ENCODE measurements around the gene CPT2.

The CPT2 gene

DNA sequence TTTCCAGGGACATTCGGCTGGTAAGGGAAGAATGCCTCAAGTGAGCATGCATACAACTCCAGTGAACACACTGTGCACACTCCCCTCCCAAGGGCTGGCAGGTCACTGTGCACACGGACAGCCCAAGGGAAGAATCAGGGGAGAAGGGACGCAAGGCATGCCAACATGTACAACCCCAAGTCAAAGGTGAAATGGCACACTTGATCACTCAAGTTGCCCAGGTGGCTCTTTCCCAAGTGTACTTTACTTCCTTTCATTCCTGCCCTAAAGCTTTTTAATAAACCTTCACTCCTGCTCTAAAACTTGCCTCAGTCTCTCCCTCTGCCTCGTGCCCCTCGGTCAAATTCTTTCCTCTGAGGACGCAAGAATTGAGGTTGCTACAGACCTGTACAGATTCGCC, 40.7 kb upstream of the CPT2 start:
- DNase-seq (ENCODE audit: low read depth), result no peak
- no peak overlapping the region for H3K4me3 ChIP-seq (ENCODE audit: low read depth, low read length)
- TF ChIP-seq, protein P1, sequence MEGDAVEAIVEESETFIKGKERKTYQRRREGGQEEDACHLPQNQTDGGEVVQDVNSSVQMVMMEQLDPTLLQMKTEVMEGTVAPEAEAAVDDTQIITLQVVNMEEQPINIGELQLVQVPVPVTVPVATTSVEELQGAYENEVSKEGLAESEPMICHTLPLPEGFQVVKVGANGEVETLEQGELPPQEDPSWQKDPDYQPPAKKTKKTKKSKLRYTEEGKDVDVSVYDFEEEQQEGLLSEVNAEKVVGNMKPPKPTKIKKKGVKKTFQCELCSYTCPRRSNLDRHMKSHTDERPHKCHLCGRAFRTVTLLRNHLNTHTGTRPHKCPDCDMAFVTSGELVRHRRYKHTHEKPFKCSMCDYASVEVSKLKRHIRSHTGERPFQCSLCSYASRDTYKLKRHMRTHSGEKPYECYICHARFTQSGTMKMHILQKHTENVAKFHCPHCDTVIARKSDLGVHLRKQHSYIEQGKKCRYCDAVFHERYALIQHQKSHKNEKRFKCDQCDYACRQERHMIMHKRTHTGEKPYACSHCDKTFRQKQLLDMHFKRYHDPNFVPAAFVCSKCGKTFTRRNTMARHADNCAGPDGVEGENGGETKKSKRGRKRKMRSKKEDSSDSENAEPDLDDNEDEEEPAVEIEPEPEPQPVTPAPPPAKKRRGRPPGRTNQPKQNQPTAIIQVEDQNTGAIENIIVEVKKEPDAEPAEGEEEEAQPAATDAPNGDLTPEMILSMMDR (IDR thresholded peaks at IDR 0.05; ENCODE audit: control insufficient read depth, extremely low read depth, insufficient read depth), result no peak

DNA sequence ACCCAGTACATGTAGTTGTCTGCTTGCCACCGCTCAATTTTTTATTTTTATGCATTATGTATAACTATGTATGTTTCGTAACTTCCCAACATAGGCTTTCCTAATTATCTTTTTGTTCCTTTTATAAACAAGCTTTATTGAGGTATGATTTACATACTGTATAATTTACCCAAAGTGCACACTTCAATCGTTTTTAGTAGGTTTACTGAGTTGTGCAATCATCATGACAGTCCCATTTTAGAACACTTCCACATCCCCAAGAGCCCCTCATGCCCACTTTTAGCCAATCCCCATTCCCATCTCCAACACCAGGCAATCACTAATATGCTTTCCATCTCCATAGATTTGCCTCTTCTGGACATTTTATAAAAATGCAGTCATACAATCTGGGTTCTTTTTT, 39.8 kb upstream of the CPT2 start:
- DNase-seq (ENCODE audit: low read depth), result no peak
- no peak overlapping the region for H3K4me3 ChIP-seq (ENCODE audit: low read depth, low read length)
- TF ChIP-seq, protein P1 (IDR thresholded peaks at IDR 0.05; ENCODE audit: control insufficient read depth, extremely low read depth, insufficient read depth), result no peak

DNA sequence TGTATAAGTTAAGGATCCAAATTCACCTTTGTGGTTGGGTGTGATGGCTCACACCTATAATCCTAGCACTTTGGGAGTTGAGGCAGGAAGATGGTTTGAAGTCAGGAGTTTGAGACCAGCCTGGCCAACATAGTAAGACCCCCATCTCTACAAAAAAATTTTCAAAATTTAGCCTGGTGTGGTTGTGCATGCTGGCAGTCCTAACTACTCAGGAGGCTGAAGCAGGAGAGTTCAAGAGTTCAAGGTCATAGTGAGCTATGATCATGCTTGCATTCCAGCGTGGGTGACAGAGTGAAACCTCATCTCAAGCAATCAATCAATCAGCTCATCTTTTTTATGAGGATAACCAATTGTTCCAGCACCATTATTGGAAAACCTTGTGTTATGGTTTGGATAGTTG, 37.7 kb upstream of the CPT2 start:
- no peak overlapping the region for H3K4me3 ChIP-seq (ENCODE audit: low read depth, low read length)
- DNase-seq (ENCODE audit: low read depth), result no peak
- TF ChIP-seq, protein P1 (IDR thresholded peaks at IDR 0.05; ENCODE audit: control insufficient read depth, extremely low read depth, insufficient read depth), result no peak

DNA sequence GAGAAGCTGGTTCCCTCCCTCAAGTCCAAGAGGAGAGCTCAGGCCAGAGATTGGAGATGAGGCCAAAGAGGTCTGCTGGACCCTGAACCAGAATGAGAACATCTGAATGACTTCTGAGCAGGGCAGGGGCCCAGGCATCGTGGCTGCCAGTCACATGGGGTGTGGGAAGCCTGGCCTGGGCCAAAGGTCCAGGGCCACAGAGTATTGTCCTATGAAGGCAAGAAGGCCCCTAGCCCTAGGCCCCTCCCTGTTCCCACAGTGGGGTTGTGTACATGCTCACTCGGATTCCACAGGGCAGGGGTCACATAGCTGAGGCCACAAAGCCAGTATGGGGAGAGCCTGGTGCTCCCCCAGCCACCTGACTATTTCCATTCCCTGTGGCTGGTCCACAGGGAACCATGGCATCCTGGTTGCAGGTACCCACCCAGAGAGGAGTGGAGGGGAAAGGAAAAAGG, 35.7 kb upstream of the CPT2 start:
- DNase-seq (ENCODE audit: low read depth), result no peak
- TF ChIP-seq, protein P1 (IDR thresholded peaks at IDR 0.05; ENCODE audit: control insufficient read depth, extremely low read depth, insufficient read depth), result no peak
- H3K4me3 ChIP-seq (ENCODE audit: low read depth, low read length), result no peak overlapping the region

DNA sequence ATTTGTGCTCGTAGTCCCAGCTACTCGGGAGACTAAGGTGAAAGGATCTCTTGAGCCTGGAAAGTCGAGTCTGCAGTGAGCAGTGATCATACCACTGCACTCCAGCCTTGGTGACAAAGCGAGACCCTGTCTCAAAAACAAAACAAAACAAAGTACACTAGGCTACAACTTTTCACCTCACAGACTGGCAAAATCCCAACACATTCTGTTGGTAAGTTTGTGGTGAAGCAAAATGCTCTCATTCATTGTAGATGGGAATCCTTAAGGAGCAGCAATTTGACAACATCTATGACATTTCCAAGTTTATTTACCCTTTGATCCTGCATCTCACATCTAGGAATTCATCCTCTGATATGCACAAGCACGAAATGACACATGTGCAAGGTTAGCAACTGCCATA, 34.0 kb upstream of the CPT2 start:
- TF ChIP-seq, protein P1 (IDR thresholded peaks at IDR 0.05; ENCODE audit: control insufficient read depth, extremely low read depth, insufficient read depth), result no peak
- H3K4me3 ChIP-seq (ENCODE audit: low read depth, low read length), result no peak overlapping the region
- DNase-seq (ENCODE audit: low read depth), result no peak

DNA sequence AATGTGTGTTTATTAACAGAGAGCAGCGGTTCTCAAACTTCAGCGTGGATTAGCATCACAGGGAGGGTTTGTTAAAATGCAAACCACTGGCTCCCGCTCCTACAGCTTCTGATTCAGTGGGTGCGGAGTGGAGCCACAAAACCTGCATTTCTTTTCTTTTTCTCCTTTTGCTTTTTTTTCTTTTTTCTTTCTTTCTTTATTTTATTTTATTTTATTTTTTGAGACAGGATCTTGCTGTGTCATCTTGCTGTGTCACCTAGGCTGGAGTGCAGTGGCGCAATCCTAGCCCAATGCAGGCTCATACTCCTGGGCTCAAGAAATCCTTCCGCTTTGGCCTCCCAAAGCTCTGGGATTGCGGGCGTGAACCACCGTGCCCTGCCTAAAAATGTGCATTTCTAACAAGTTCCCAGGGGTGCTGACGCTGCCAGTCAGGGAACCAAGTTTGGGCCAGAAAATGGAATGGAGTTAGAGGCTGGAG, 33.3 kb upstream of the CPT2 start:
- DNase-seq (ENCODE audit: low read depth), result no peak
- H3K4me3 ChIP-seq (ENCODE audit: low read depth, low read length), result no peak overlapping the region
- TF ChIP-seq, protein P1 (IDR thresholded peaks at IDR 0.05; ENCODE audit: control insufficient read depth, extremely low read depth, insufficient read depth), result no peak

DNA sequence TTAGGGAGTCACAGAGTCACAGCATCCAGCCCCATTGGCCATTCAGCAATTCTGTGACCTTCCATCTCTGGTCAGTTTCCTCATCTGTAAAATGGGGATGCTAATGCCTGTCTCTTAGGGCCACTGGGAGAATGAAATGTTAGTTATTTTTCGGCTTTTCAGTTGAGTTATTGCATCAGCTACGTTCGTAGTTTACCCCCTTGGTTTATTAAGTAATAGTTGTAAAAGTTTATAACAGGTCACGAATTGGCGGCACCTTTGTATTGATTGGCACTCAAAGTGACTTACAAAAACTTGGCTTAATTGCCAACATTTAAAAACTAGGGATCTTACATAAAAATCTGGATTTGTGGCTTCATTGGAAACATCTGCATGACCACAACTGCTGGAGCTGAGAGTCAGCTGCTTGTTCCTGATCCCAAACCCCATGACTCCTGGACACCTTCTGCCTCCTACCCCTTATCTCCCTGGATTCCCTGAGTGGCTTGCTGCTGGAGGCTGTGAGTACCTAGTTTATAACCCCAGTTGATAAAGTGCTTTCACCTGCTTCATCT, 31.1 kb upstream of the CPT2 start:
- no peak overlapping the region for H3K4me3 ChIP-seq (ENCODE audit: low read depth, low read length)
- TF ChIP-seq, protein P1 (IDR thresholded peaks at IDR 0.05; ENCODE audit: control insufficient read depth, extremely low read depth, insufficient read depth), result no peak
- DNase-seq (ENCODE audit: low read depth), result no peak
